H7 (cell line): ENCODE measurements around the gene GREM2. TPM values are rescaled to one million over a fixed set of nuclear protein-coding genes. Genes with fewer than 3 reads are reported as not detected.

Experiments
- DNase-seq: peaks from one replicate; pipeline ENCODE4 v3.0.0; 2012
- H3K27me3 ChIP-seq: 2 replicates; pipeline ENCODE4 v1.6.0; 2011; ENCODE audit warnings: mild to moderate bottlenecking, low read length; ENCODE audit not compliant: control insufficient read depth, insufficient read depth
- H3K36me3 ChIP-seq: replicated peaks from 2 replicates; pipeline ENCODE4 v1.5.1; 2011; ENCODE audit warnings: low read length; ENCODE audit not compliant: control insufficient read depth, insufficient read depth
- H3K4me3 ChIP-seq: 2 replicates; pipeline ENCODE4 v1.5.1; 2011; ENCODE audit warnings: low read depth, mild to moderate bottlenecking, control low read depth, low read length, moderate library complexity; ENCODE audit not compliant: insufficient read depth
- total RNA-seq: library from RNA; depleted of rRNA; stranded (reverse); fragments of >200 nt; shearing (Covaris generic); gene quantifications from 2 replicates; pipeline ENCODE4 v1.2.3, GENCODE V29; 2014

GREM2 gene
- total RNA-seq, 1 experiment from 2014 or later = 1.0 TPM

DNA sequence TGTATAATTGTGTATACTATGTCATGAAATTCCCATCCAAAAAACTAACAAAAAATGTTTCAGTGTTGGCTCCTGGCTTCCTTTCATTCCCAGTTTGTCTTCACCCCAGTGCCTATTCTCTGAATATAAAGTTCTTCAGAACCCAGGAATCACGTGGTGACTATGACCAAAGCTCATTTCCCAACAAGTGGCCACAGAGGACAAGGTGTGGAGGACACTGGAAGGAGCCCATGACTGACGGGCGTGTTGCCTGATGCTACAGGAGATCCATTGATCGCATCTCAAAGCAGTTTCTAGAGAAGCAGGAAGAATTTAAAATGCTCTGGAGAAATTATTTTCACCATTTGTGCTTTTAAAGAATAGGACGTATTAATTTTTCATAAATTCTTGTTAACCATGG, 7.4 kb upstream of the GREM2 start:
- DNase-seq = no peak
- no peak overlapping the region for H3K4me3 ChIP-seq
- no peaks in the 10 kb centered on the region for H3K36me3 ChIP-seq
- H3K27me3 ChIP-seq = no peaks in the 10 kb centered on the region

DNA sequence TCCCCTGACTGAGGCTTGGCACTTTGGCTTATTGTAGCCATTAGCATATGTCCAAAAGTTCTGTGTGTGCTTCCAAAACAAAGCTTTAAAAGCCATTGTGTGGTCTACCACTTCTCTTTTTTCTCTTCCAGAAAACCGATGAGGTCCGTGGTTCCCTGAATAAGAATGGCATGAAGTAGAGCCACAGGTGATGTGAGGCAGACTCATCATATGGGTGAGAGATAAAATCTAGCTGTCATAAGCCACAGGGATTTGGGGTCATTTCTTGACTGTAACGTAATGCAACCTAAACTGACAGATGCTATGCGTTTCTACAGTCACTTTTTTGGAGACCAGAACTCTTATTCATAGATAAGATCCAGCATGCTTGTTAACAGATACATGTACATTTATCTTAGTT, 7.0 kb upstream of the GREM2 start:
- no peaks in the 10 kb centered on the region for H3K36me3 ChIP-seq
- DNase-seq = no peak
- H3K4me3 ChIP-seq = no peak overlapping the region
- no peaks in the 10 kb centered on the region for H3K27me3 ChIP-seq

DNA sequence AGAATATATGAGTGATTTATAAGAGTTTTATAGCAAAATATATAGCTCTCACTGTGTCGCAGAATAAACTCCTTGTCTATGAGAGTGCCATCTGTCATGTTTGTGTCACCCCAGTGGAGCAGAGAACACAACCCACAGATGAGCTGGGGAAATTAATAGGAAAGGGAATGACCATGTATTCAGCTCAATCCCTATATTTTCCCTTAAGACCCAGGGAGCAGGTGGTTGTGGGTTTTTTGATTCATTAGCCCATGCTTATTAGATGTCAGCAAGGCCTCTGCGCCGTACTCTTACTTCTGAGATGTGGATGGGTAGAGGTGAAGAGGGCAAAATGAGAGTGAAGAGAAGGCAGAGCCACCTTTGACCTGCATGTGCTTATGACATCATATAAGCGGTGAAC, 4.1 kb upstream of the GREM2 start:
- Histone ChIP-seq H3K27me3 (peaks cover 7% of the 10 kb centered on the region), H3K4me3 (no peak overlapping the region), H3K36me3 (no peaks in the 10 kb centered on the region)
- DNase-seq = no peak

DNA sequence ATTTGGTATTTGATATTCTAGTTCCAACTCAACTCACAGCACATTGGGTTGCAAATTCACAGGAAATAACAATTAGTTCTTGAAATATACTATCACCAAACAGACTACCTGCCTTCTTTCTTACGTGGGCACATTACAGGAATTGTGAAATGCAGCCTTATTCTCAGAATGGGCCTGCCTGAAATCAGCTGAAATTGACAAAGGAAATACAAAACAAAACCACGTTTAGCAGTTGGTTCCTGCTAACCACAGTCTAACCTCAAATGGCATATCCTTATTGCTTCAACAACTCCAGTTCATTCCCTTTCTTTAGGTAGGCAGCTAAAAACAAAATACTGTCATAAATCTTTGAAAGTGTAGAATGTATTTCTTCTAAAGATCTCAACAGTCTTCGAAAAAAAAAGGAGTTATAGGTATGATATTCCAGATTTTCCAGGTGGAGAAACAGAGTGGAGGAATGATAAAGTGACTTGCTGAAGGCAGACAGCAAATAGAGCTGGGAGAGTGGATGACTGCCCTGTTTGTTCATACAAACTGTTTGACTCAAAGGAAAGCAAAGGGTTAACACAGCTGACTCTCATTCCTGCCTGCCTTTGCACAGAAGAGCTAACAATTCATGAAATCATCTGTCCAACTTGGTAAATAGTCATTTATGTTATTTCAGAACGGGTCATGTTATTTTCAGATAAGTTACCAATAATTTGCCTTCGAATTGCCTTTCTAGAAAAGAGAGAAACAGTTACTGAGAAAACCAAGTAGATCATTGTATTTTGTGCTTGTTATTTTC, 1.6 kb upstream of the GREM2 start:
- DNase-seq = no peak
- no peaks in the 10 kb centered on the region for H3K36me3 ChIP-seq
- H3K27me3 ChIP-seq = peaks cover 8% of the 10 kb centered on the region
- H3K4me3 ChIP-seq = no peak overlapping the region

DNA sequence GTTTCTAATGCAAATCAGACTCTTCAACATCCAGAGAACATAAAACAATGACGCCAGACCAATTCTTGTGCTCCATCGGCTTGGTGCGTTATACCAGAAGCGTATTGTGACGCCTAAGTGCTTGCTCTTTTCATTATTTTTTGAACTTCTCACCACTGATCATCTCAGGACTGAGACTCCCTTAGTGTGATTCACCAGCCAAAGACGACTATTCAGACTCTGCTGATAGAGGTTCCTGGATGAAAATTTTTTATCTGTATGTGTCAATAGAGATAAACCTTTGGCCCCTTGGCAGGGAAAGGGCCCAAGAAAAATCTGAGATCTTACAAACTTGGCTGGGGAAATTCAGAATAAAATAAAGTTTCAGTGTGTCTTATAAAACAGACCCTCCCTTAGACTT, 856 bp upstream of the GREM2 start:
- H3K4me3 ChIP-seq = no peak overlapping the region
- no peak for DNase-seq
- no peaks in the 10 kb centered on the region for H3K36me3 ChIP-seq

GRCh38 chr1:240611228-240611618, 732 bp downstream of the GREM2 start:
- Histone ChIP-seq H3K4me3 (peak overlapping the region; percentile 47), H3K36me3 (no peaks in the 10 kb centered on the region), H3K27me3 (peaks cover 8% of the 10 kb centered on the region)
- no peak for DNase-seq

More for the DNA sequence above, 856 bp upstream of the GREM2 start:
- H3K27me3 ChIP-seq = peaks cover 8% of the 10 kb centered on the region

DNA sequence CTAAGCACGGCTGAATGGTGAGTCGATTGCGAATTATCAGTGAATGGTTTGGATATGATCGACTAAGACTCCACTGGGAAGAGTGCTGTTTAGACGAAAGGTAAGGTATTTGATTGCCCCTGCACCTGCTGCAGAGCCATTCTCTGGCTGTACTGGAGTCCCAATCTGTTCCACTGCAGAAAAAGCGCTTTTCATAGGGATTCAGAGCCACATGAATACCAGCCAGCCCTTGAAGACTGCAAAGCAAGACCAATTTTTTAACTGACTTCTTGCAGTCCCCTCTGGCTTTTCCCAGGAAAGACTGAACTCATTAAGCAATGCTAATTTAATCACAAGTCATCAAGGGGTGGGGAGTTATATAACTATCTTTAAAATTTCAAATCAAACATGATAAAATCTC, 1.3 kb downstream of the GREM2 start:
- Histone ChIP-seq H3K4me3 (no peak overlapping the region), H3K27me3 (peaks cover 8% of the 10 kb centered on the region), H3K36me3 (no peaks in the 10 kb centered on the region)
- DNase-seq = no peak

DNA sequence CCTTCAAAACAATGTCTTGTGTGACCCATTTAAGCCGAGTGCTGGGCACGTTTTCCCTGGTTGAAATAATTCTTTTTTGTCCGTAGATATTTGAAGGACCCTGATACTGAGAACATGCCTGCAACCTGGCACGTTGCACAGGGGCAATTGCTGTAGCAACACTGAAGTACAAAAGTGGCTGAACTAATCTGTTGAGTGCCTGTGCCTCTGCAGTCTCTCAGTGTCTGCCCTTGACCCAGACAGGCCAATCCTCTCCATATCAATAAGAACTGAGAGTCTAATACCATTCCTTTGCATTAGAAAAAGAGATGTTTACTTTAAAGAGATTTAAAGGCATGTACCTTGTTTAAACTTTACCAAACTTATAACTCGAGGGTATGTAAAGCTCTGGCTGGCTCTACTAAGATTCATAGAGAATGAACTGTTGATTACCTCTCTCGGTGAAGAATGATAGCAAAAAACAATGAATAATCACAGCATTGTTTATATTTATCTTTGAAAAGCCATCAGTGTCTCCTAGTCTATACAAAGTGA, 2.4 kb downstream of the GREM2 start:
- H3K27me3 ChIP-seq = peaks cover 8% of the 10 kb centered on the region
- no peaks in the 10 kb centered on the region for H3K36me3 ChIP-seq
- no peak overlapping the region for H3K4me3 ChIP-seq
- DNase-seq = no peak

DNA sequence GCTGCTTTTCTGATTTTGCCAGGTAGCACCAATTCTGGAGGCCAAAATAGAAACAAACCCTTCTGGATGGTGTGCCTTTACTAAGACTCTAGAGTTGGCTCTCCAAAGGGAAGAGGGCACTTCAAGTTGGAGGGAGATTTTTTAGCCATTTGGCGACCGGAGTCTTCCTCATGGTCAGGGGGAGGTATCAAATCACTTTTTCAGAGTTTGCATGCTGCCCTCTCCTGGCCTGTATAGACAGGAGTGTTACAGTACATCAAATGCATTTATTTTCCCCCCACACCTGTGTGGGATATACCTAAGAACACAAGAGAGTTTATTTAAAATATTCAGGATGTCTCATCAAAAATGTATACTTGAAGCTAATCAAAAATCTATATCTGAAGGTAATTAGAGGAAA, 3.2 kb downstream of the GREM2 start:
- peaks cover 8% of the 10 kb centered on the region for H3K27me3 ChIP-seq
- DNase-seq = peak; percentile 63
- no peak overlapping the region for H3K4me3 ChIP-seq
- H3K36me3 ChIP-seq = no peaks in the 10 kb centered on the region

DNA sequence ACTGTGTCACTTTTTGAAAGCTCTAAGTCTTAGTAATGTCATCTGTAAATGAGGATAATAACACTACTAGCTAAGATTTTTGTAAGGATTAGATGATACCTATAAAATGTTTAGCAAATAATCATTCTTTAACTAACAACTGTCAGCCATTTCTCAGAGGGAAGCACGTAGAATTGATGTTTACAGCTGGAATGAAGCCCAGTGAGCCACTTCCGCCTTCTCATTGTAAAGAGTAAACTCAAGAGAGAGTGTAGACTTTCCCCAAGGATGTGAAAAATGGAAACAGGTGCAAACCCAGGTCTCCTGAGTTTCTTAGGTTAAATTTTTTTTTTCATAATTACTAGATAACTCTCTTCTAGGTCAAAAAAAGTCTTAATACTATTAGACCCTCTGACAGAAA, 4.9 kb downstream of the GREM2 start:
- DNase-seq = no peak
- no peaks in the 10 kb centered on the region for H3K36me3 ChIP-seq
- peaks cover 8% of the 10 kb centered on the region for H3K27me3 ChIP-seq
- H3K4me3 ChIP-seq = no peak overlapping the region

DNA sequence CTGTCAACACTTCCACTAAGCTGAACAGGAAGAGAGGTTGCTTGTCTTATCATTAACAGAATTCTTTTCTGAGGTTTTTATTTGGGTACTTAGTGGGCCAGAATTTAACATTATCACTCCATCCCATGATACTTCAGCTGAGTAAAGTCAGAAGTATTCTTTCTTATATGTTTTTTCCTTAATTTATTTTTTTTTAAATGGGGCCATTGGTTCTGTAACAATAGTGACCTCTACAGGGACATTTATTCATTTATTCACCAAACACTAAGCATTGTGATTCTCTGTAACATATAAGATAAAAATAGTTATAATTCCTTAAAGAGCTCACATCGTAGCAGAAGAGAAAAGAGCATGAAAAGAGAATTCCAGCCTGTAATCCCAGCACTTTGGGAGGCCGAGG, 9.8 kb downstream of the GREM2 start:
- Histone ChIP-seq H3K27me3 (no peaks in the 10 kb centered on the region), H3K4me3 (no peak overlapping the region), H3K36me3 (no peaks in the 10 kb centered on the region)
- no peak for DNase-seq

DNA sequence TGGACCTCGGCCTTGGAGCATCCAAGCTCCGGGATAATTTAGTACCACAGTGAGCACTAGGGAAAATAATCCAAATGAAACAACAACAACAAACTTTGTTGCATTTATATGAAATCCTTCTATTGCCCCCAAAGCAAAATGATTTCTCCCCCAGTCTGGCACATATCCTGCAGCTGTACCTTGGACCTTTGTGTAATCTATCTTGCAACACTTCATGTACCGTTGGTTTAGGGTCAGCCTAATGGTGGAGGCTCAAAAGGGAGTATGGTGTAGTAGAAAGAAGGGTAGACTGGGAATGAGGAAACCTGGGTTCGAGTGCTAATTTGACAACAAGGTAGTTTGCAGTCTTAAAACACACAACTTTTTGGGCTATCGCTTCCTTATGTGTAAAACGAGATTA, 12.1 kb downstream of the GREM2 start:
- no peak for DNase-seq
- Histone ChIP-seq H3K27me3 (no peaks in the 10 kb centered on the region), H3K4me3 (no peak overlapping the region), H3K36me3 (no peaks in the 10 kb centered on the region)

DNA sequence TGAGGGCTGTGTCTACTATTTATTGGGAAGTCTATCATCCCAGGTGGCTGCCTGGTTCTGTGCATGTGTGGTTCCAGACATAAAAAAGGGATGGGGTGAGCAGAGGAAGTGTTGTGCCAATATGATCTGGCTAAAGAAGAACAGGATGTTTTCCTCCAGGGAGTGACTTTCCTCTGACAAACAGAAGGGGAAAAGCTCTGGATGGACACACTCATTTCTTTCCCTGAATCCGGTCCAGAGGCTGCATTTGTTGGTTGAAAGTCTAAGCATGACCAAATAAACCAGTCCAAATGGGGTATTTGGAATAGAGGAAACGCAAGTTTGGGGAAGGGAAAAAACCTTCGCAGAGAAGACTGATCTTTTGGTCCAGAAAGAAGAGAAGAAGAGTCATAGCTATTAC, 12.7 kb downstream of the GREM2 start:
- H3K27me3 ChIP-seq = no peaks in the 10 kb centered on the region
- no peaks in the 10 kb centered on the region for H3K36me3 ChIP-seq
- DNase-seq = no peak
- no peak overlapping the region for H3K4me3 ChIP-seq

DNA sequence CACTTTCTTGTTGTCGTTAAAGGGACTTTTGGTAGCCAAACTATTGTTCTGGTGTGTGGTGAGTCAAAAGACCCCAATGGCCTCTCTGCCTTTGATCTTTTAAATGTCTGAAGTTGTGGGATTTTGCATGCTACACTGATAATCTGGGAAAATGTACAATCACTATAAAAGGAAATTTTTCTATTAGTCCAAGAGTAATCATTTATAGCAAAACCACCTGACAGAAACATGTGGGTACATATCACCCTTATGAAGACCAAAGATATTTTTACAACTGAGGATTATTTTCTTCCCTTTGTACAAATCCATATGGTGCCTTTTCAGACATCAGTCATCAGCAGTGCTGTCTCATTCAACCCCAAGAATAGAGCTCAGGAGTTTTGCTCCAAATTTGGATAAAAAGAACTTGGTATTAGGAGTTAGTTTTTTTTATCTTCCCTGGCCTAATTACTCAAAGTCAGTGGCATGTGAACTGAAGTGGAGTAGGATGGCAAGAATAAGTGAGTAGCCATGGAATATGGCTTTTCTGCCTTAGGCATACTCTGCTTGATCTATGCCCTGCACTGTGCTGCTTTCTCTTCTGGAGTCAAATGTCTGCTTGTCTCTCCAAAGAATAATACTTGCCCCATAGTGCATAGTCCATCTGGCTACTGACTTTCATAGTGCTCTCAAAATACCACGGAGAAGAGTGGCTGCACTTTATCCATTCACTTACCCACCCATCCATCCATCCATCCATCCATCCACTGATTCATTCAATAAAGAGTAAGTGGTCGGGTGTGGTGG, 13.5 kb downstream of the GREM2 start:
- Histone ChIP-seq H3K27me3 (no peaks in the 10 kb centered on the region), H3K4me3 (no peak overlapping the region), H3K36me3 (no peaks in the 10 kb centered on the region)
- DNase-seq = no peak

DNA sequence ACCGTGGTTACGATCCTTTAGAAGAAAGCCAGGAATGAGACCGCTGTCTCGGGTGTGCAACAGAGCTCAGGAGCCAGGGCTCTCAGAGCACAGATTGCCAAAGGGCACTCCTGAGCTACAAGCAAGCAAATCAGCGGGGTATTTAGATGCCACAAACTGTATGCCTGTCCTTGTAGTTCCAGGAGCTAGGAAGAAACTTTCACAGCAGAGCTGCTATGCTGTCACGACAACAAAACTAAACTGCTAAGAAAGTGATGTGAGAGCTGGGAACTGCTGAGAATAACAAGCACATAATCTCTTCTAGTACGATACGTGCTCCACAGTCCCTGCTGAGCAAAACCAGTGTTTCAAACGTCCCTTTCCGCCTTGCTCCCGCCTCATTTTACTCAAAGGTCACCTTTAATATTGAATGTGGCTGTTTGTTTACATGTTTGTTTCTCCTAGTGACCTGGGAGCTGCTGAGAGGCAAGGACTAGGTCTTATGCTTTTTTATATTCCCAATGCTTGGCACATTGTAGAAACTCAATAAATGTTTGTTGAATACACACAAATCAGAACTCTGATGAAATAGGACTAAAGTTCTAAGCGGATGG, 14.7 kb downstream of the GREM2 start:
- Histone ChIP-seq H3K36me3 (no peaks in the 10 kb centered on the region), H3K4me3 (no peak overlapping the region), H3K27me3 (no peaks in the 10 kb centered on the region)
- no peak for DNase-seq
